Measurements from ENCODE around the gene LMF1. TPM values are rescaled to one million over a fixed set of nuclear protein-coding genes. Genes with fewer than 3 reads are reported as not detected.

Gene LMF1
- total RNA-seq, 1 donor from 2014 or later, result 19.0 TPM

DNA sequence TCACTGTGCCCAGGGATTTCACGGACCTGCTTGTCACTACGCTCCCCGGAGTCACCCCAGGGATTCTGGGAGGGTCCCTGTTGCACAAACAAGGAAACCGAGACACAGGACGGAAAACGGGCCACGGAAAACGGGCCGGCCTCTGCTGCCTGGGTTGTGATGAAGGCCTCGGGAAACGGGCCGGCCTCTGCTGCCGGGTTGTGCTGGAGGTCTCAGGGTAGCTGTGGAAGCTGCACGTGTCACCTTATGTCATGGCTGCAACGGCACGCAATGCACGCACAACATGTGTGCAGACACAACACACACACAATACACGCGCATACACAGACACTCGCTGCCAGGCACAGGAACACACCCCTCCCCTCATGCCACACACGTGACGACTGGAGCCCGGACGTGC is 143.3 kb downstream of the LMF1 start:
- intact Hi-C loops (cut with DNase I), result no loop called here
- ATAC-seq (no peak), DNase-seq (no peak)
- H3K9me3 ChIP-seq, result no peaks in the 10 kb centered on the region
- H3K27me3 ChIP-seq, result no peaks in the 10 kb centered on the region
- TF ChIP-seq, protein P1, sequence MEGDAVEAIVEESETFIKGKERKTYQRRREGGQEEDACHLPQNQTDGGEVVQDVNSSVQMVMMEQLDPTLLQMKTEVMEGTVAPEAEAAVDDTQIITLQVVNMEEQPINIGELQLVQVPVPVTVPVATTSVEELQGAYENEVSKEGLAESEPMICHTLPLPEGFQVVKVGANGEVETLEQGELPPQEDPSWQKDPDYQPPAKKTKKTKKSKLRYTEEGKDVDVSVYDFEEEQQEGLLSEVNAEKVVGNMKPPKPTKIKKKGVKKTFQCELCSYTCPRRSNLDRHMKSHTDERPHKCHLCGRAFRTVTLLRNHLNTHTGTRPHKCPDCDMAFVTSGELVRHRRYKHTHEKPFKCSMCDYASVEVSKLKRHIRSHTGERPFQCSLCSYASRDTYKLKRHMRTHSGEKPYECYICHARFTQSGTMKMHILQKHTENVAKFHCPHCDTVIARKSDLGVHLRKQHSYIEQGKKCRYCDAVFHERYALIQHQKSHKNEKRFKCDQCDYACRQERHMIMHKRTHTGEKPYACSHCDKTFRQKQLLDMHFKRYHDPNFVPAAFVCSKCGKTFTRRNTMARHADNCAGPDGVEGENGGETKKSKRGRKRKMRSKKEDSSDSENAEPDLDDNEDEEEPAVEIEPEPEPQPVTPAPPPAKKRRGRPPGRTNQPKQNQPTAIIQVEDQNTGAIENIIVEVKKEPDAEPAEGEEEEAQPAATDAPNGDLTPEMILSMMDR (IDR thresholded peaks at IDR 0.05), result no peak
- H3K4me1 ChIP-seq, result no peaks in the 10 kb centered on the region
- H3K36me3 ChIP-seq, result no peaks in the 10 kb centered on the region
- H3K27ac ChIP-seq, result no peak overlapping the region
- H3K4me3 ChIP-seq, result no peak overlapping the region

DNA sequence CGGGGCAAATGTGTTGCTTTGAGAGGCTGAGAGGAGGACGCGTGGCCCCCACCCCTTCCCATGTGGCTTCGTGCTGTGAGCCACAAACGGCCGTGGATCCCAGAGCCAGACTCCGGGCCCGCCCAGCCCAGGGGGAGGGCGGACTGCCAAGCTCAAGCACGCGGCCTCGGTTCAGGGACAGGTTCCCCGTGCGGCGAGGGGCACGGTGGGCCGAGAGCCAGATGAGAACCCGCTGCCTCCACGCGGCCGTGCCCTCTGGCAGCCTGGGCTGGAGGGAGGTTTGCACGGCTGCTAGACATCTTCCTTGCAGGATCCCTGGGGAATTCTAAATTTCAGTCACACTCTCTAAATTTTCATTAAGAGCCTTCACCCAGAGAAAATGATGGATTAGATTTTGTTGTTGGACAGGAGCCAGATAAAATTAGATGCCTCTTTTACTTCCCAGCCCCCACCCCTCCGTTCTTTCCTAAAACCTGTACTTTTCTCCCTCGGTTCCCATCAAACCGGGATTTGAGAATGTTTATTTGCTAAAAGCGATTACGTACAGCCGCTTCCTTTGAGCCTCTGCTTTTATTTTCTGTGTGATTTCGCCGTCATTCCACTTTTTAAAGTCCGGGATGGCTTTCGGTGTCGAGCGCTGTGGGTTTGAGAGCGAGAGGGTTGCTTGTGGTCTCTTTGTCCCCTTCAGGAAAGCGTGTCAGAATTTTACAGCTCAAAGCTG is 145.3 kb downstream of the LMF1 start:
- TF ChIP-seq, protein P1 (IDR thresholded peaks at IDR 0.05), result no peak
- Histone ChIP-seq H3K4me1 (no peaks in the 10 kb centered on the region), H3K27ac (no peak overlapping the region), H3K36me3 (no peaks in the 10 kb centered on the region), H3K4me3 (no peak overlapping the region), H3K9me3 (no peaks in the 10 kb centered on the region), H3K27me3 (no peaks in the 10 kb centered on the region)
- no peak for DNase-seq
- intact Hi-C loops (cut with DNase I), result no loop called here
- no peak for ATAC-seq

DNA sequence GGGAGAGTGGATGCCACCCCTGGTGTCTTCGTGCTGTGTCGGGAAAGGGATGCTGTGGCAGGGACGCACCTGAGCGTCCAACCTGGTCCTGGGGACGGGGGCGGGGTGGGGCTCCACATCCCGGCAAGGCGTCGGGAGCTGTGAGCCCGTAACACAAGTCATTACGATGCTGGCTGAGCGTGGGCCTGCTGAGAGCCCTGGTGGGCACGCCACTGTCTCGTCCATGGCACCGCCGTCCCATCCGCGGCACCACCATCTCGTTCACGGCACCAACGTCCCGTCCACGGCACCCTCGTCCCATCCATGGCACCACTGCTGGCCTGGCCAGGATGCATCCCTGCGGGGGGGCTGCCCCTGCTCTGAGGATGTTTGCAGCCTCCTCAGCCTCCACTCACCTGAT is 146.2 kb downstream of the LMF1 start:
- H3K27me3 ChIP-seq, result peaks cover 1% of the 10 kb centered on the region
- intact Hi-C loops (cut with DNase I), result no loop called here
- ATAC-seq, result no peak

DNA sequence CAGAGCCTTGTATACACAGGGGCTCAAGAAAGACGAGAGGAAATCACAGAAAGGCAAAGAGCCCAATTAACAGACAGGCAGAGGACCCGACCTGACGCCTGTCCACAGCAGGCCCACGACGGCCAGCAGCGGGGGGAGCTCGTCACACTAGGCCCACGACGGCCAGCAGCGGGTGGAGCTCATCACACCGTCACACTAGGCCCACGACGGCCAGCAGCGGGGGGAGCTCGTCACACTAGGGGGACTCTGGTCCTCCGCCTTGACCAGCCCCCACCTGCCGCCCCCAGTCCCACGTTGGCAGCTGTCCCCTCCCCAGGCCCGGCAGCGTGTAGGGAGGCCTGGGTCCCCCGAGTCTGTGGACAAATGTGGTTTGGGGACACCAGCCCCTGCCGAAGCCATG is 146.6 kb downstream of the LMF1 start:
- Histone ChIP-seq H3K9me3 (no peaks in the 10 kb centered on the region), H3K36me3 (no peaks in the 10 kb centered on the region), H3K27me3 (peaks cover 3% of the 10 kb centered on the region), H3K4me3 (no peak overlapping the region), H3K4me1 (no peaks in the 10 kb centered on the region), H3K27ac (no peak overlapping the region)
- intact Hi-C loops (cut with DNase I), result no loop called here
- TF ChIP-seq, protein P1 (IDR thresholded peaks at IDR 0.05), result no peak
- ATAC-seq, result peak; percentile 31
- DNase-seq, result no peak

More for the DNA sequence above, 146.2 kb downstream of the LMF1 start:
- Histone ChIP-seq H3K4me3 (no peak overlapping the region), H3K36me3 (no peaks in the 10 kb centered on the region), H3K27ac (no peak overlapping the region), H3K9me3 (no peaks in the 10 kb centered on the region), H3K4me1 (no peaks in the 10 kb centered on the region)
- TF ChIP-seq, protein P1 (IDR thresholded peaks at IDR 0.05), result no peak
- DNase-seq, result no peak

DNA sequence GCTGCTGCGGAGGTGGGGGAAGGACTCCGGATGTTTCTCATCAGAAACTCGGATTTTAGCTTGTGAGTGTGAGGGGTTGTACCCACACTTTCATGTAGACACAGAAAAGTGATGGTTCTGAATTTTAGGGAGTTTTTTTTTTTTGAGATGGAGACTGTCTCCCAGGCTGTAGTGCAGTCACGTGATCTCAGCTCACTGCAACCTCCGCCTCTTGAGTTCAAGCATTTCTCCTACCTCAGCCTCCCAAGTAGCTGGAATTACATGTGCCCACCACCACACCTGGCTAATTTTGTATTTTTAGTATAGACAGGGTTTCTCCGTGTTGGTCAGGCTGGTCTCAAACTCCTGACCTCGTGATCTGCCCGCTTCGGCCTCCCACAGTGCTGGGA is 147.9 kb downstream of the LMF1 start:
- Histone ChIP-seq H3K27me3 (peaks cover 10% of the 10 kb centered on the region), H3K4me3 (no peak overlapping the region), H3K27ac (no peak overlapping the region), H3K36me3 (no peaks in the 10 kb centered on the region), H3K4me1 (no peaks in the 10 kb centered on the region), H3K9me3 (no peaks in the 10 kb centered on the region)
- intact Hi-C loops (cut with DNase I), result no loop called here
- TF ChIP-seq, protein P1 (IDR thresholded peaks at IDR 0.05), result no peak
- ATAC-seq (no peak), DNase-seq (no peak)

Data from upper lobe of right lung (tissue), 1 donor.